Activated naive CD4-positive, alpha-beta T cell treated with anti-CD3 and anti-CD28 coated beads, Interleukin-2, amount 50 U/mL, for 24 hours (primary cell): ENCODE results near the gene EPM2AIP1.

Source experiments
- H3K27ac Mint-ChIP-seq: one replicate; pipeline ENCODE4 v1.8.0; 2021; ENCODE audit warnings: mild to moderate bottlenecking, mixed read lengths
- H3K27me3 Mint-ChIP-seq: one replicate; pipeline ENCODE4 v1.8.0; 2021; ENCODE audit warnings: mixed read lengths
- H3K36me3 Mint-ChIP-seq: one replicate; pipeline ENCODE4 v1.8.0; 2021; ENCODE audit warnings: mixed read lengths
- H3K4me1 Mint-ChIP-seq: one replicate; pipeline ENCODE4 v1.8.0; 2021; ENCODE audit warnings: mixed read lengths
- H3K4me3 Mint-ChIP-seq: one replicate; pipeline ENCODE4 v1.8.0; 2021; ENCODE audit warnings: mild to moderate bottlenecking, mixed read lengths
- H3K9me3 Mint-ChIP-seq: one replicate; pipeline ENCODE4 v1.8.0; 2021; ENCODE audit warnings: mixed read lengths

The EPM2AIP1 gene

DNA sequence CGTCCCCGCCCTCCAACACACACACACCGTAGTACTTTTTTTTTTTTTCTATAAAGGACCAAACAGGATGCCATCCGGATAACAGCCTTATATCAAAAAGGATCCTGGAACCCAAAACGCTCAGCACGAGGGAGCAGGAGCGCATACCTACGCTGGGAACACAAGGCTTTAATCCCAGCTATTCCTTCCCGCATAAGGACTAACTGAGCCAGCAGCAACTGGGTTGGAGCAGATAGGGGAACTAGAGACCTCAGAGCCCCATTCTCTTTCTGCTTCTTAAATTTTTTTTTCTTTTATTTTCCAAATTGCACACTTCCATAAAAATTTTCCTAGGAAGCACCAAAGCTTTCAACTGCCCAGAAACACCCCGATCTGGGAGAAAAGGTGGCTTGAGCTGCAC lies 49.3 kb downstream of the EPM2AIP1 start:
- H3K36me3 Mint-ChIP-seq = peaks cover 9% of the 10 kb centered on the region
- peaks cover 22% of the 10 kb centered on the region for H3K4me1 Mint-ChIP-seq
- H3K4me3 Mint-ChIP-seq = peak overlapping the region; percentile 77
- H3K9me3 Mint-ChIP-seq = peaks cover 3% of the 10 kb centered on the region
- H3K27me3 Mint-ChIP-seq = no peaks in the 10 kb centered on the region
- peak overlapping the region; percentile 59 for H3K27ac Mint-ChIP-seq

DNA sequence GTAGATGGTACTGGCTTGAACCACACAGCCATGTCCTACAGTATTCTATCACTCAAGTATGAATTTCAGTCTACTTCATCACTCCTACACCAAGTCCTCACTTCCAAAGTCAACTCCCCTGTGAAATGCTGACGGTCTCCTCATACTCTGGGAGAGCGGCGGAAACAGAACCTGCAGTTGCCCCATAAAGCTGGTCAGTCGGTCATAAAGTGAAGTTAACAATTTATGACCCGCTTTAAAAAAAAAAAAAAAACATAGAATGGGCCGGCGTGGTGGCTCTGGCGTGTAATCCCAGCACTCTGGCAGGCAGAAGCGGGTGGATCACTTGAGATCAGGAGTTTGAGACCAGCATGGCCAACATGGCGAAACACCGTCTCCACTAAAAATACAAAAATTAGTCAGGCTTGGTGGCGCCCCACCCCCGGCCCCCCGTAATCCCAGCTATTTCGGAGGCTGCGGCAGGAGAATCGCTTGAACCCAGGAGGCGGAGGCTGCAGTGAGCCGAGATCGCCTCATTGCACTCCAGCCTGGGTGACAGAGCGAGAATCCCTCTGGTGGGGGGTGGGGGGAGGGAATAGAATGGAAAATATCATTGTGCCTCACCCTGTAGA lies 50.2 kb downstream of the EPM2AIP1 start:
- Mint-ChIP-seq H3K9me3 (no peaks in the 10 kb centered on the region), H3K27ac (no peak overlapping the region), H3K4me1 (peaks cover 18% of the 10 kb centered on the region), H3K27me3 (no peaks in the 10 kb centered on the region), H3K36me3 (peaks cover 6% of the 10 kb centered on the region), H3K4me3 (no peak overlapping the region)

DNA sequence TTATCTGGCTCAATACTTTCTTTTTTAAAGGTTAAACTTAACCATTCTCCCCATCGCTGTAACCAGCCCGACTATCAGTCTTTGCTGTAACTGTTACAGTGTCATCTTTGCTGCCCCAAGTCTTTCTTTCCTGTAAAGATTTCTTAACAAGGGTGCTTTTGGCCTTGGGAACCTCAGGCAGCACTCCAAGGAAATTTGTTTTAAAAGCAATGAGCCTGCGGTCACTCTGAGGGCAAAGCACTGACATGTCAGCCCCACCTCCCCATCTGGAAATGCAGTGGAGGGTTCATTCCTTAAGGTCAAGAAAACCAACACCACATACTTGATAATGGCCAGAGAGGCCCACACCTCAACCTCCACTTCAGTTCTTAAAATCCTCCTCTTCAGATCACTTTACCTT lies 51.3 kb downstream of the EPM2AIP1 start:
- Mint-ChIP-seq H3K9me3 (no peaks in the 10 kb centered on the region), H3K36me3 (peaks cover 1% of the 10 kb centered on the region), H3K27me3 (no peaks in the 10 kb centered on the region), H3K4me1 (peaks cover 18% of the 10 kb centered on the region), H3K27ac (peak overlapping the region; percentile 11), H3K4me3 (no peak overlapping the region)

DNA sequence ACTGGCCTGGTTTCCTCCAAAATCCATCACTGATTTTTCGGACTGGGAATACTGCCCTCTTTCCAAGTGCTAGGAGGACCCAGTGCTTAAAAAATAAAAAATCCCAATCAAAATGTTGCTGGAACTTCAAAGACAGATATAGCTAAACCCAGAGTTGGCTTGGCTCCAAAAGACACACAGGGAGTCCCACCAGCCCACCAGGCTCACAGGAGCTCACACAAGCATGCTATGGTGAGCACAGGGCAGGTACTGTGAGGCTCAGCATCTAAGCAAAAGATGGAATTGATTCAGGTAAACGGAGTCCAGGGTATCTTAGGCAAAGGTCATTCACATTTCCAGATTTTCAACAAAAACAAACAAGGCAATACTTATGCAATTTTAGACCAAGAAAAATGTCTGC lies 51.8 kb downstream of the EPM2AIP1 start:
- Mint-ChIP-seq H3K27me3 (no peaks in the 10 kb centered on the region), H3K27ac (no peak overlapping the region), H3K4me1 (peaks cover 18% of the 10 kb centered on the region), H3K4me3 (no peak overlapping the region), H3K36me3 (peaks cover 1% of the 10 kb centered on the region), H3K9me3 (no peaks in the 10 kb centered on the region)

DNA sequence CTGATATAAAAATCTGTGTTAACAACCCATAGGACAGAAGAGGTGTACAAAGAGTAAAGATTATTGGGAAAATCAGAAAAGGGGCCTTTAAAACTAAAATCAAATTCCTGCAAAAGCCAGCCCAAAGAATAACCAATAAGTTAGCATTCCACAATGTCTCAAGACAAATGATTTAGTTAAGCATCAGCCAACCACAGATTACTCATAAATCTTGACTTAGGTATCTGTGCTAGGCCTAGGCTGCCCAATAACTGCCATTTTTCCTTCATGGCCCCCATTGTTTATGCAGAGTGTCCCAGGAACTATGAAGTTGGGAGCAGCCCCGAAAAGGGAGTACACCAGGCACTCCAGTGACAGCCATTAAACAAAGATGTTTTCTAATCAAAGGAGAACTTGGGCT lies 55.4 kb downstream of the EPM2AIP1 start:
- no peak overlapping the region for H3K27ac Mint-ChIP-seq
- peaks cover 10% of the 10 kb centered on the region for H3K4me1 Mint-ChIP-seq
- peaks cover 1% of the 10 kb centered on the region for H3K36me3 Mint-ChIP-seq
- H3K27me3 Mint-ChIP-seq = no peaks in the 10 kb centered on the region
- H3K4me3 Mint-ChIP-seq = no peak overlapping the region
- no peaks in the 10 kb centered on the region for H3K9me3 Mint-ChIP-seq
